SK-N-SH treated with all-trans-retinoic acid at 6 μM for 48 hours (cell line): Measurements from ENCODE around the gene PGS1.

ENCODE experiments used
- ESRRG ChIP-seq: fragments of 250-450 bp; sonication (Bioruptor Pico); IDR thresholded peaks from 2 replicates; pipeline ENCODE4 v1.6.1; 2021; ENCODE audit warnings: mild to moderate bottlenecking
- GLIS3 ChIP-seq: fragments of 250-450 bp; sonication (Bioruptor Pico); IDR thresholded peaks from 2 replicates; pipeline ENCODE4 v1.5.0; 2020; ENCODE audit warnings: mild to moderate bottlenecking, moderate library complexity
- ISL1 ChIP-seq: fragments of 250-450 bp; sonication (Bioruptor Pico); IDR thresholded peaks from 2 replicates; pipeline ENCODE4 v2.1.2; 2022; ENCODE audit warnings: mild to moderate bottlenecking, moderate library complexity
- OSR1 ChIP-seq: fragments of 250-450 bp; sonication (Bioruptor Pico); IDR thresholded peaks from 2 replicates; pipeline ENCODE4 v1.8.0; 2022; ENCODE audit warnings: moderate library complexity, mild to moderate bottlenecking, inconsistent platforms
- PATZ1 ChIP-seq: fragments of 250-450 bp; sonication (Bioruptor Pico); IDR thresholded peaks from 2 replicates; pipeline ENCODE4 v1.8.0; 2020; ENCODE audit warnings: mild to moderate bottlenecking, moderate library complexity, borderline replicate concordance
- SNAI2 ChIP-seq: fragments of 250-450 bp; sonication (Bioruptor Pico); IDR thresholded peaks from 2 replicates; pipeline ENCODE4 v1.5.0; 2020; ENCODE audit warnings: mild to moderate bottlenecking, moderate library complexity
- TOX ChIP-seq: fragments of 250-450 bp; sonication (Bioruptor Pico); IDR thresholded peaks from 2 replicates; pipeline ENCODE4 v1.8.0; 2021; ENCODE audit warnings: mild to moderate bottlenecking, moderate library complexity, borderline replicate concordance
- TSHZ2 ChIP-seq: fragments of 250-450 bp; sonication (Bioruptor Pico); IDR thresholded peaks from 2 replicates; pipeline ENCODE4 v1.5.0; 2020; ENCODE audit warnings: mild to moderate bottlenecking, moderate library complexity
- ZFP3 ChIP-seq: fragments of 250-450 bp; sonication (Bioruptor Pico); IDR thresholded peaks from 2 replicates; pipeline ENCODE4 v1.5.0; 2020; ENCODE audit warnings: mild to moderate bottlenecking, moderate library complexity
- ZFP30 ChIP-seq: fragments of 450-650 bp; formaldehyde crosslinking; IDR thresholded peaks from 2 replicates; pipeline ENCODE4 v1.5.0; 2022; ENCODE audit warnings: mild to moderate bottlenecking, moderate library complexity
- ZNF565 ChIP-seq: fragments of 450-650 bp; formaldehyde crosslinking; conservative IDR thresholded peaks from 2 replicates; pipeline ENCODE4 v1.5.0; 2020; ENCODE audit warnings: low read depth, mild to moderate bottlenecking, moderate library complexity
- ZNF70 ChIP-seq: fragments of 450-650 bp; formaldehyde crosslinking; IDR thresholded peaks from 2 replicates; pipeline ENCODE4 v1.5.0; 2020; ENCODE audit warnings: mild to moderate bottlenecking, moderate library complexity

GRCh38 chr17:78444392-78444791 lies 65.9 kb downstream of the PGS1 start:
- TF ChIP-seq ZFP3 (no peak), ZNF70 (no peak), ZFP30 (CRISPR knock-in tag) (no peak), GLIS3 (CRISPR knock-in tag) (no peak), TOX (no peak), SNAI2 (CRISPR knock-in tag) (no peak), PATZ1 (no peak), ZNF565 (no peak), OSR1 (no peak), ISL1 (CRISPR knock-in tag) (no peak), TSHZ2 (CRISPR knock-in tag) (no peak), ESRRG (CRISPR knock-in tag) (no peak)
